Jurkat, Clone E6-1 (cell line): ENCODE measurements around the gene SP1.
"Not testable (repeated sequence)": the region's sequence is repeated elsewhere in the genome, so short reads cannot be mapped to it uniquely, and the experiment has no call there.

Experiments
- DNase-seq: peaks from one replicate; pipeline ENCODE4 v3.0.0-alpha.2; 2011; ENCODE audit warnings: low read depth, low spot score
- H3K4me3 ChIP-seq: 2 replicates; pipeline ENCODE4 v1.5.1; 2011; ENCODE audit warnings: mild to moderate bottlenecking, low read length, control low read depth, moderate library complexity

SP1 gene

GRCh38 chr12:53399896-53400295 is 19.9 kb downstream of the SP1 start:
- no peak overlapping the region for H3K4me3 ChIP-seq
- no peak for DNase-seq

GRCh38 chr12:53402351-53402750 is 22.4 kb downstream of the SP1 start:
- not testable (repeated sequence) for DNase-seq, H3K4me3 ChIP-seq

- no peak overlapping the region for H3K4me3 ChIP-seq
- no peak for DNase-seq
Observed at GRCh38 chr12:53402871-53403270, 22.9 kb downstream of the SP1 start.

- H3K4me3 ChIP-seq: no peak overlapping the region
- no peak for DNase-seq
Observed at GRCh38 chr12:53410951-53411350, 31.0 kb downstream of the SP1 start.

GRCh38 chr12:53413485-53414204 is 33.7 kb downstream of the SP1 start:
- DNase-seq: no peak
- H3K4me3 ChIP-seq: no peak overlapping the region

- H3K4me3 ChIP-seq: no peak overlapping the region
- no peak for DNase-seq
Observed at GRCh38 chr12:53414756-53415417, 34.9 kb downstream of the SP1 start.

GRCh38 chr12:53415752-53416389 is 35.9 kb downstream of the SP1 start:
- H3K4me3 ChIP-seq, DNase-seq: not testable (repeated sequence)

GRCh38 chr12:53417291-53417816 is 37.4 kb downstream of the SP1 start:
- DNase-seq: peak; percentile 64
- H3K4me3 ChIP-seq: not testable (repeated sequence)

GRCh38 chr12:53418221-53418620 is 38.2 kb downstream of the SP1 start:
- DNase-seq: no peak
- H3K4me3 ChIP-seq: no peak overlapping the region

GRCh38 chr12:53419756-53420155 is 39.8 kb downstream of the SP1 start:
- H3K4me3 ChIP-seq: no peak overlapping the region
- no peak for DNase-seq

GRCh38 chr12:53422247-53422646 is 42.3 kb downstream of the SP1 start:
- H3K4me3 ChIP-seq, DNase-seq: not testable (repeated sequence)

- H3K4me3 ChIP-seq: no peak within 1 kb of the TSS
- DNase-seq: no peak
Observed at GRCh38 chr12:53423597-53423996, 43.6 kb downstream of the SP1 start, which contains the start of gene AMHR2. Gene AMHR2, plus strand, starts transcription at chr12:53423855. Its CDS starts 80 bp downstream, at chr12:53423935.

GRCh38 chr12:53424626-53425514 is 44.9 kb downstream of the SP1 start:
- H3K4me3 ChIP-seq: no peak overlapping the region
- DNase-seq: no peak

- DNase-seq: no peak
- no peak overlapping the region for H3K4me3 ChIP-seq
Observed at GRCh38 chr12:53425515-53426150, 45.7 kb downstream of the SP1 start.

- DNase-seq: no peak
- no peak overlapping the region for H3K4me3 ChIP-seq
Observed at GRCh38 chr12:53427905-53428594, 48.1 kb downstream of the SP1 start.

GRCh38 chr12:53428741-53429140 is 48.8 kb downstream of the SP1 start:
- H3K4me3 ChIP-seq: no peak overlapping the region
- DNase-seq: no peak

GRCh38 chr12:53430116-53430515 is 50.1 kb downstream of the SP1 start:
- no peak overlapping the region for H3K4me3 ChIP-seq
- DNase-seq: no peak

GRCh38 chr12:53431187-53431586 is 51.2 kb downstream of the SP1 start:
- no peak overlapping the region for H3K4me3 ChIP-seq
- DNase-seq: no peak
